GOT3 (cell line): ENCODE results near the gene KNL1.
"Not testable (repeated sequence)": the region's sequence is repeated elsewhere in the genome, so short reads cannot be mapped to it uniquely, and the experiment has no call there.

ENCODE experiments used
- DNase-seq: peaks from one replicate; lab custom pipeline; 2025; ENCODE audit warnings: mixed read lengths; lab: John Stamatoyannopoulos, UW

KNL1 gene, protein sequence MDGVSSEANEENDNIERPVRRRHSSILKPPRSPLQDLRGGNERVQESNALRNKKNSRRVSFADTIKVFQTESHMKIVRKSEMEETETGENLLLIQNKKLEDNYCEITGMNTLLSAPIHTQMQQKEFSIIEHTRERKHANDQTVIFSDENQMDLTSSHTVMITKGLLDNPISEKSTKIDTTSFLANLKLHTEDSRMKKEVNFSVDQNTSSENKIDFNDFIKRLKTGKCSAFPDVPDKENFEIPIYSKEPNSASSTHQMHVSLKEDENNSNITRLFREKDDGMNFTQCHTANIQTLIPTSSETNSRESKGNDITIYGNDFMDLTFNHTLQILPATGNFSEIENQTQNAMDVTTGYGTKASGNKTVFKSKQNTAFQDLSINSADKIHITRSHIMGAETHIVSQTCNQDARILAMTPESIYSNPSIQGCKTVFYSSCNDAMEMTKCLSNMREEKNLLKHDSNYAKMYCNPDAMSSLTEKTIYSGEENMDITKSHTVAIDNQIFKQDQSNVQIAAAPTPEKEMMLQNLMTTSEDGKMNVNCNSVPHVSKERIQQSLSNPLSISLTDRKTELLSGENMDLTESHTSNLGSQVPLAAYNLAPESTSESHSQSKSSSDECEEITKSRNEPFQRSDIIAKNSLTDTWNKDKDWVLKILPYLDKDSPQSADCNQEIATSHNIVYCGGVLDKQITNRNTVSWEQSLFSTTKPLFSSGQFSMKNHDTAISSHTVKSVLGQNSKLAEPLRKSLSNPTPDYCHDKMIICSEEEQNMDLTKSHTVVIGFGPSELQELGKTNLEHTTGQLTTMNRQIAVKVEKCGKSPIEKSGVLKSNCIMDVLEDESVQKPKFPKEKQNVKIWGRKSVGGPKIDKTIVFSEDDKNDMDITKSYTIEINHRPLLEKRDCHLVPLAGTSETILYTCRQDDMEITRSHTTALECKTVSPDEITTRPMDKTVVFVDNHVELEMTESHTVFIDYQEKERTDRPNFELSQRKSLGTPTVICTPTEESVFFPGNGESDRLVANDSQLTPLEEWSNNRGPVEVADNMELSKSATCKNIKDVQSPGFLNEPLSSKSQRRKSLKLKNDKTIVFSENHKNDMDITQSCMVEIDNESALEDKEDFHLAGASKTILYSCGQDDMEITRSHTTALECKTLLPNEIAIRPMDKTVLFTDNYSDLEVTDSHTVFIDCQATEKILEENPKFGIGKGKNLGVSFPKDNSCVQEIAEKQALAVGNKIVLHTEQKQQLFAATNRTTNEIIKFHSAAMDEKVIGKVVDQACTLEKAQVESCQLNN (N-terminal part only)

DNA sequence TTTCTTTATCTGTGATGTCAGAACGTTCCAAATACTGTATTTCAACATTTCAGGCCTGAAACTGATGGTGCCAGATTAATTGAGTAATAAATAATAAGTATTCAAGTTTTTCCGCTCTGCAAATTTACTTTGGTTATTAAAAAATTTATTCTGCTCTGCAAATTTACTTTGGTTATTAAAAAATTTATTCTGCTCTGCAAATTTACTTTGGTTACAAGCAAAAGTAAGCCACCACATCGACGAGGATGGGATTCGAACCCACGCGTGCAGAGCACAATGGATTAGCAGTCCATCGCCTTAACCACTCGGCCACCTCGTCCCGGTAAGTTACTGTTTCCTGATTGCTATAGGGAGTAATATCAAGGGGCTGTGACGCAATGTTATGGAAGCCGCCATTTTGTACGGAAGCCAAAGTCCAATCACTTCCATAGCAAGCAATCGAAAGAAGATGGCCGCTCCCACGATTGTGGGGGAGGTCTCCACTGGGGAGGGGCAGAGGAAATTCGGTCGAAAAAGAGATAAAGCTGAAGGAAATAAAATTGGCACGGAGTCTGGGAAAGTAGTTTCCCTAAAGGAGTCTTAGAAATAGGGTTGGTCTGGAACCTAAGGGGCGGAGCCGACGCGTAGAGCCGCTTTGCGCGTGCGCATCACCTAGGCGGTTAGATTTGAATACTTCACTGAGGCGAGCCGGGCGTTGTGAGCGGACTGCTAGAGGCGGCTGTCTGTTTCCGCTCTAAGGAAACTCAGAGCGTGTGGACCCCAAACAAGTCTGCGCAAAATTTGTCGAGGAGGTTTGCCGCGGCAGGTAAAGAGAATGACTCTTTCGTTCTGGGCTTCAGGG, at the start of gene KNL1:
TSS of gene KNL1 (plus strand) at position 662 of the 841 bp plus-strand sequence. CDS start 8,683 bp downstream, outside the sequence.
- DNase-seq = peak; percentile 87

DNA sequence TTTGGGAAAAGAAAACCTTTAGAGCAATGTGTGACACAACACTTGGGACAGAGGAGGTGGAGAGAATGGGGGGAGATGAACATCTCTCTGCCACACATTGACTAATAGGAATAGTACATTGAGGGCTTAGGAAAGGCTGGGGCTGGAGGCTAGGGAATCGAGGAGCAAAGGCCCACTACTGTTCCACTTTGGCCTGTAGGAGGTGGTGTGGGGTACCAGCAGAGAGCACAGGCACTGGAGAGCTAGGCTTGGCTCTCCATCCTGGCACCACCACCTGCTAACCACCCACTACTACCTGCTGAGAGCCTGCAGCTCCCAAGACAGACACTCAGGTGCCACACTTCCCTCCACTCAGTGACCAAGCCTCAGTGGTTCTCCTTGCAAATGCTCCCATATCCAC, 48.6 kb upstream of the KNL1 start:
- DNase-seq = no peak

DNA sequence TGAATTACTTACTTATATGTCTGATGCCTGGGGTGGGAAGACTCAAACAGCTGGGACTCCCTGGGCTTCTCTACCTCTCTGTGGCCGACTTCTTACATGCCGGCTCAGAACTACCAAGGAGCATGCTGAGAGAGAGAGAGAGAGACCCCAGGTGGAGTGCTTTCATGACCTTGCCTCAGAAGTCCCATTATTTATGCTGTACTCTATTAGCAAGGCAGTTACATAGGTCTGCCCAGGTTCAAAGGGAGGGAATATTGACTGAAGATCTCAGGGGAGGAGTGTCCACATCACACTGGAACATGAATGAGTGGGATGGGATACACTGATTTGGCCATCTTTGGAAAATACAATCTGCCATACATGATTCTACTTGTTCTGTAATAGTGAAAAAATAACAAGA, 45.4 kb upstream of the KNL1 start:
- DNase-seq = no peak

DNA sequence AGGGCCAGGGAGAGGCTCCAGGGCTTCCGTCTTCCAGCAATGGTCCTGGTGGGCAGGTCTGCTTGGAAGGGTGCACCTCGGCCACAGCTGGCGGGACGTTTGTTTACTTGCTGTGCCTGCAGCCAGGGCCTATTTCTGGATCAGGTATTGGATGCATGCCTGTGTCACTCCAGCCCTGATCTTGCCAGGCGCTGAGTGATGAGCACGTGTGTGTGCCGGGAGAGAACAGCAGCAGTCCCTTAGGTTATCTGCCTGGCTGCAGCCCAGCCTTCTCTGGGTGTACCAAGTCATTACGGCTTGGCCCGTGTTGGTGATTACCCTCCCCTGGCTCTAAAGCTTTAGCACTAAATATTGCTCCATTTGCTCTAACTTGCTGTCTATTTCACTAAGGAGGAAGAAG, 44.2 kb upstream of the KNL1 start:
- no peak for DNase-seq

DNA sequence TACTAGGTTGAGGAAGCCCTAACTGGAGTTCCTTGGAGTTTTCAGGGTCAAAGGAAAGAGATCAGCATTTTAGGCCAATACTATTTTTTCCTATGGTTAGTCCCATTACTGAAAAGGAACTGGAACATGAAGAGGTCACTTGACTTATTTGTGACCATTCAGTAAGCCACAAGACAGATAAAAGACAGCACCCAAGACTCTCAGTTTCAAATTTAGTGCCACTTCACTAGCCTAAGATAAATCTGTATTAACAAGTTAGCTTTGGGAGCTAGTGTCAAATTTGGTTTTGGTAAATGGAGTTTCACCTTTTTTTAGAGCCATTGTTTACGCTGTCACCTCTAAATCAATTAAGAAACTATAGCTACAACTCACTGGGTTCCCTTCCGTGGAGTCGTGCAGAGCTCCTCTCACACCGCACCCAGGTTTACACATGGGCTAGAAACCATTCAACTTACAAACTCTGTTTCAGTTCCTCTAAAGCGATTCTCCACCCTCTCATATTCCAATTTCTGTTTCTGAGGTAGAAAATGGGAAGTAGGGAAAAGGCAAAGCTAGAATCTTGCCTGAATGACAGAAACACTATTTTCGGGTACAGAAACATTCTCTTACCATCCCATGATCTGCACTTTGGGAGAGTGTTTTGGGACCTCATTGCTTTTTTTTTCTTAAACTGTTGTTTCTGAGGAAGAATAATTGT, 43.6 kb upstream of the KNL1 start:
- no peak for DNase-seq

DNA sequence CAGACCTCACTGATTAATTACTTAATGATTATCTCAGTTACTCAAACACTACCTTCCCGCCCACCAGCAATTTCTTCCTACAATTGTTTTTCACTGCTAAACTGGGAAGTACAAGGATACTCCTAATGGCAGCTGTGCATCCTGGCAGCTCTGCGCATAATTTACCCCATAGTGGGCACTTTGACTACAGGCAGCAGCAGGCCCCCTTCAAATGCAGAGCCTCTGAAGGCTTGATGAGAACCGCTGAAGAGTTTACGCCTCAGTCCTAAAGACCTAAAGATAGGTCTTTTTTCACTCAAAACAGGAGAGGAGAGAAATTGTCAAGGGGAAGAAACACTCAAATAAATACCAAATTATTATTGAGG, 39.9 kb upstream of the KNL1 start:
- no peak for DNase-seq

DNA sequence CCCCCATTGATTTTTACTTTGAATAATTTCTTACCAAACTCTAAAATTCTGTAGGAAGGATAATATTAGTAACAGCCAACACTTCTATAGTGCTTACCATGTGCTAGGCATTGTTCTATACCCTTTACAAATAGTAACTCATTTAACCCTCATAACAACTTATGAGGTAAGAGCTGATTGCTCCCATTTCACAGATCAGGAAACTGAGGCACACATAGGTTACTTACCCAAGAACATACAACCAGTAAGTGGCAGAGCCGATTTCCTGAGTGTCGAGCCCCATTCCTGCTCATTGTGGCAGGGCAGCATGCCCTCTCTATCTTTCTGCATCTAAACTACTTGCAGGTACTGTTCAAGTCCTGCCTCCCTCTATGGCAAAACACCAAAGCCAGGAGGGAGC, 38.2 kb upstream of the KNL1 start:
- no peak for DNase-seq

DNA sequence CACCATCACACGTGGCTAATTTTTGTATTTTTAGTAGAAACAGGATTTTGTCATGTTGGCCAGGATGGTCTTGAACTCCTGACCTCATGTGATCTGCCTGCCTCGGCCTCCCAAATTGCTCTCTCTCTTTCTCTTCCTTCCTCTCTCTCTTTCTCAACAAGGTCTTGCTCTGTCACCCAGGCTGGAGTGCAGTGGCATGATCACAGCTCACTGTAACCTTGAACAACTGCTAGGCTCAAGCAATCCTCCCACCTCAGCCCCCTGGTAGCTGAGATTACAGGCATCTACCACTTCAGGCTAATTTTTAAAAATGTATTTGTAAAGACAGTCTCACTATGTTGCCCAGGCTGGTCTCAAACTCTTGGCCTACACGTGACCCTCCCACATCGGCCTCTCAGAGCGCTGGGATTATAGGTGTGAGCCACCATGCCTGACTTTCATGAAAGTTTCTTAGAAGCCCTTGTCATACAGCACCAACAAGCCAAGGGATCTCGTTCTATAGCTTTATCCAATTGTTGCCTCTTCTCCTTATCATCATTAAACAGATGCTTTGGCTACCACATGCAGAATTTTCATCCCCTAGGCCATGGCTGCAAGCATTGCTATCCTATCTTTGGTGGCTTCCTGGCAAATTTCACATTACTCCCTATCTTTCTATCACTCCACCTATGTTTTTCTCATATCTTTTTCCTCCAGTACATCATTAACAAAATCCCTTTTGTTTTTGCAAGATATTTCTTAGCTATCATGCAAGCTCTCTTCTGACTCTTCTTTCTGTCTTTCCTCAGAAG, 34.9 kb upstream of the KNL1 start:
- DNase-seq = no peak

DNA sequence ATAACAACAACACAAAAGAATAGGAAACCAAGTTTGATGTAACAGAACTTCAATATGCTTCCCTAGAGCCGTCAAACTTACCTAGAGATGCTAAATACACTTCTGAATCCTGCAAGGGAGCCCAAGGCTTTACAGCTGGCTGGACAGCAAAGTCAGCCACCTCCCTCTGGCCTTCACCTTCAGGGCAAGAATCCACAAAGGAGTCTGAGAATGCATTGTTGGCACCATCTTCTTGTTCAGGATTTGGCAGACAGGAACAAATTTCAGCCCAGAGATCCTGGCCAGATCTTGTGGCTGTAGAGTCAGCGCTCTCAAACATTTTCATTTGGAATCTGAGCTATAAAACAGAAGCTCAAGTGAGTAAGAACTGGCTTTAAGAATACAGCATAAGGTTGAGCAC, 31.4 kb upstream of the KNL1 start:
- DNase-seq = no peak

DNA sequence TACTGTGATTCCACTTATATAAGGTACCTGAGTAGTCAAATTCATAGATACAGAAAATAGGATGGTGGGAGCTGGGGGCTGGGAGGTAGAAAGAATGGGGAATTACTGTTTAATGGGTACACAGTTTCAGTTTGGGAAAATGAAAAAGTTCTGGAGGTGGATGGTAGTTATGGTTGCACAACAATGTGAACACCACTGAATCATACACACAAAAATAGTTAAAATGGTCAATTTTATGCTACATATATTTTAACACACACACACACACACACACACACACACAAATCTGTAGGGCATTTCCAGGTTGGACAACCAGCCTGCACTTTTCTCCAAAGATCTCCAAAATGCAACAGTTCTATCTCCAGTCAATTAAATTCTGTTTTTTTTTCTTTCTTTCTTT, 30.6 kb upstream of the KNL1 start:
- no peak for DNase-seq

DNA sequence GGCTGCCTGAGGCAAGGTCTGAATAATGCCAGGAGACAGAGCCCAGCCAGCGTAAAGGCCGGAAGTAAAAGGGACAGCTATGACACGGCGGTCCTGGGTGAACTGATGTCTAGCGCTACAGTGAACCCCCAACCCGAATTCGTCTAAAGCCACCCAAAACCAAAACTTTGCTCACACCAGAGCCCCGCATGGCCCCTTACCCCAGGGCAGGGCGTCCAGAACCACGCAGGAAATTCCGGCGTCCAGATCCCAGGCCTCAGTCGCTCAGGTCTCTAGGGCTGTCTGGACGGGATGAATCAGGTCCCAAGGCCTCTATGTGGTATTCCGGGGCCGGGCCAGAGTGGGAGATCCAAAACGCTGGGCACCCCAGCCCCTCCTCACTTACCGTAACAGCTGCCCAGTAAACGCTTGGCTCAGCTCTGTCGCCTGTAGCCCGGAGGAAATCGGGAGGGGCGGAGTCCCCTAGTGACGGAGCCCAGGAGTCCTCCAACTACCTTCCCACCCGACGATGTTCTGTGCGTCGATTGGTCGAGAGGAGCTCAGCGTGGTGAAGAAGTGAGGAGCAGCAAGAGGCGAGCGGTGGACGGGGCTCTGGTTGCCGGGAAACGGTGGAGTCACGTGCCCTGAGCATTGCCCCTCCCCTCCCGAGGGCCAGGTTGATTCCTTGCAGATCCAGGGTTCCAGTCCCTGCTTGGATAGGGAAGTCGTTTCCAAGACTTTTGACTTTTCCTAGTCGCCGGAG, 29.3 kb upstream of the KNL1 start, which contains the start of gene CCDC32:
TSS of gene CCDC32 (minus strand) at position 452 of the 742 bp plus-strand sequence. CDS start 2,027 bp downstream, outside the sequence.
- DNase-seq = peak; percentile 86

DNA sequence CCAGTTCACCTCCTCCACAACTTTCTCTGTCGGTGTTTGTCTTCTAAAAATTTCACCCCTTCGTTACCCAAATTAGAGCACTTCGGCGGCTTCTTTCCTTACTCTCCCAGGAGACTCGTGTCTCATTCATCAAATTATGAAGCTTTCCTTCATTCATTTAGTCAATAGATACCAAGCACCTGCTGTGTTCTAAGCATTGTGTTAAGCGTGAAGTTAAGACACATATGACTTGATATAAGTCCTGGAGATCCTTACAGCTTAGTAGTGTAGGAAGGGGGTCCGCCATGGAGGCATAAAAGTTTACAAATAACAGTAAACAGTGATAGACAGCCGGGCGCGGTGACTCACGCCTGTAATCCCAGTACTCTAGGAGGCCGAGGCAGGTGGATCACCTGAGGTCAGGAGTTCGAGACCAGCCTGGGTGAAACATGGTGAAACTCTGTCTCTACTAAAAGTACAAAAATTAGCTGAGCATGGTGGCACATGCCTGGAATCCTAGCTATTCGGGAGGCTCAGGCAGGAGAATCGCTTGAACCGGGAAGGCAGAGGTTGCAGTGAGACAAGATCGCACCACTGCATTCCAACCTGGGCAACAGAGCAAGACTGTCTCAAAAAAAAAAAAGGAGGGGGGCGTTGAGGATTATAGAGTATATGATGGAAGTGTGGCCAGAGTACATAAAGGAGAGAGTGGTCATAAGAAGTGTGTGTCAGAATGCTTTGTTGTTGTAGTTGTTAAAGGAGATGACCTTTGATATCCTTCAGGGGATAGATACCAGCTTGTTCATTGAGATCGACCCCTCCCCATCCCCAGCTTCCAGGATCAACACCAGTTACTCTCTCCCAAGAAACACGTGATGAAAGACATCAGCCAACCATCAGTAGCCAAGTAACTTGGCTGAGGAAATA, 28.5 kb upstream of the KNL1 start:
- DNase-seq = no peak

DNA sequence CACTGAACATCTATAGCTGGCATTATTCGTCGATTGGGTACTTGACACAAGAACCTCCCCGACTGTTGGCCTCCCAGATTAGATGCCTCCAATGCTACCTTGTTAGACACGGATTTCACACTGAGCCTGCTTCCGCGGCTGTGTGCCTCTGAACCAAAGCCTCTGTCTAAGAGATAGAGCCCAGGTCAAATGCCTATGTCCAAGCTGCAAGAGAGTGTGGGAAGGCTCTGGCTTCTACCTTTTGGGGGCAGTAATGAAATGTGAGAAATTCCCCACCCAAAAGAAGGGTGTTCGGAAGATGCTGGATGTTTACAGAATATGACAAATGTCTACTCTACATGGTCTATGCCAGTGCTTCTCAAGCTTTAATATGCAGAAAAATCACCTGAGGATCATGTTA, 26.9 kb upstream of the KNL1 start:
- DNase-seq = no peak

DNA sequence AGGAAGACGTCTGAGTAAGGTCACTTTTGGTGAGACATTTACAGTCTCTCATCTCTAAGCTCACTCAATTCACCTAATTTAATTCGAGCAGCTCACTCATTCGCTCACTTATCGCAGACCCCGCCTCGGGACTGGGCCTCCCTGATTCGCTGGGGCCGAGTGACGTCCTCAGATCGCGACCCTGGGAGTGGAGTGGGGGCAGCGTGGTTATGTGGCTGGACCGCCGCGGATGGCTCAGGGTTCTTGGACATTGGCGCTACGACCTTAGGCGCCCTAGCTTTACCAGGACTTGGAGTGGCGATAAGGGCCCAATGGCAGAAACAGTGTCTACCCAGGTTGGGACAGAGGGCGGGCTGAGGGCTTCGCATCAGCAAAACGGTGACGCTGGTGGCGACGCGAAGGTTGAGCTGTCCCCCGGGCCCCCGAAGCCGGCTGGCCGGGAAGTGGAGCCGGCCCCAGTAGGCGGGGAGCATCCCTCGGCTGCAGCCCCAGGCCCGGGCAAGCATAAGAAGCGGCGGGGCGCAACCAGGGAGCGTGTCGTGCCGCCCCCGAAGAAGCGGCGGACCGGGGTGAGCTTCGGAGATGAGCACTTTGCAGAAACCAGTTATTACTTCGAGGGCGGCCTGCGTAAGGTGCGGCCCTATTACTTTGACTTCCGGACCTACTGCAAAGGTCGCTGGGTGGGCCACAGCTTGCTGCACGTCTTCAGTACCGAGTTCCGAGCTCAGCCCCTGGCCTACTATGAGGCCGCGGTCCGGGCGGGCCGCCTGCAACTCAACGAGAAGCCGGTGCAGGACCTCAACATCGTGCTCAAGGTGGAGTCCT, 24.7 kb upstream of the KNL1 start, which contains the start of gene RPUSD2:
TSS of gene RPUSD2 (plus strand) at position 171 of the 825 bp plus-strand sequence. CDS start at position 210, 39 bp downstream.
- peak; percentile 55 for DNase-seq

DNA sequence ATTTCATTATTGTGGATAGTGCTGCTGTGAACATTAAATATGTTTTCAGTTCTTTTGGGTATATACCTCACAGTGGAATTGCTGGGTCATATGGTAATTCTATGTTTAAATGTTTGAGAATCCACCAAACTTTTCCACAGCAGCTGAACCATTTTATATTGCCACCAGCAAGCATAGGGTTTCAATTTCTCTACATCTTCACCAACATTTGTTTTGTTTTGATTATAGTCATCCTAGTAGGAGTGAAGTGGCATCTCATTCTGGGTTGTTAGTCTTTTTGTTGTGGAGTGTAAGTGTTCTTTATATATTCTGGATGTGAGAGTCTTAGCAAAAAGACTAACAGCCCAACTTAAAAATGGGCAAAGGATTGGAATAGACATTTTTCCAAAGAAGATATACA, 18.9 kb upstream of the KNL1 start:
- DNase-seq = no peak

DNA sequence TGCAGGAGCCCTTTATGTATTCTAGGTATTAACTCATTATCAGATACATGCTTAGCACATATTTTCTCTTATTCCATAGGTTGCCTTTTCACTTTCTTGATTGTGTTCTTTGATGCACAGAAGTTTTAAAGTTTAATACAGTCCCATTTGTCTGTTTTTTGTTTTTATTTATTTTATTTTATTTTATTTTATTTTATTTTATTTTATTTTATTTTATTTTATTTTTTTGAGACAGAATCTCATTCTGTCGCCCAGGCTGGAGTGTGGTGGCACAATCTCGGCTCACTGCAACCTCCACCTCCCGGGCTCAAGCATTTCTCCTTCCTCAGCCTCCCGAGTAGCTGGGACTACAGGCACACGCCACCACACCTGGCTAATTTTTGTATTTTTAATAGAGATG, 17.1 kb upstream of the KNL1 start:
- DNase-seq = not testable (repeated sequence)

DNA sequence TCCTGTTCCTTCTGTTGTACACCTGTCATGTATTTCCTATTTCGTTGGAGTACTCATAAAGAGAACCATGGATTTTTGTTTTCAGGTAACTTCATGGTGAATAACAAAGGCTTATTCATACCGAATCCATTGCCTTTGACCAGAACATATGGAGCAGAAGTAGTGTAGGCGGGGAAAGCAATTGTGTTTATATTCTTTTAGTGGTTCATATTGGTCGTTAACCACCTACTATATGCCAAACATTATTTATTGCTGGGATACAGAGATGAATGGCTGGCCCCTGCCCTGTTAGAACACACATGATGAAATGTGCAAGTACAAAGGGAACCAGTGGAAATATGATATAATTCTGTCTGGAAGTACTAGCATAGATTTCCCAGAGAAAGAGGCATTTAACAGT, 15.2 kb upstream of the KNL1 start:
- DNase-seq = no peak
